HG03064 (cell line): Measurements from ENCODE around the gene CCDC116.
"Not testable (repeated sequence)": the region's sequence is repeated elsewhere in the genome, so short reads cannot be mapped to it uniquely, and the experiment has no call there.

Experiments
- ATAC-seq: cut with Tn5 transposase; IDR thresholded peaks from one replicate; pipeline ENCODE4 v1.9.1; 2021; ENCODE audit warnings: low read depth; ENCODE audit not compliant: unreplicated experiment

CCDC116 gene

DNA sequence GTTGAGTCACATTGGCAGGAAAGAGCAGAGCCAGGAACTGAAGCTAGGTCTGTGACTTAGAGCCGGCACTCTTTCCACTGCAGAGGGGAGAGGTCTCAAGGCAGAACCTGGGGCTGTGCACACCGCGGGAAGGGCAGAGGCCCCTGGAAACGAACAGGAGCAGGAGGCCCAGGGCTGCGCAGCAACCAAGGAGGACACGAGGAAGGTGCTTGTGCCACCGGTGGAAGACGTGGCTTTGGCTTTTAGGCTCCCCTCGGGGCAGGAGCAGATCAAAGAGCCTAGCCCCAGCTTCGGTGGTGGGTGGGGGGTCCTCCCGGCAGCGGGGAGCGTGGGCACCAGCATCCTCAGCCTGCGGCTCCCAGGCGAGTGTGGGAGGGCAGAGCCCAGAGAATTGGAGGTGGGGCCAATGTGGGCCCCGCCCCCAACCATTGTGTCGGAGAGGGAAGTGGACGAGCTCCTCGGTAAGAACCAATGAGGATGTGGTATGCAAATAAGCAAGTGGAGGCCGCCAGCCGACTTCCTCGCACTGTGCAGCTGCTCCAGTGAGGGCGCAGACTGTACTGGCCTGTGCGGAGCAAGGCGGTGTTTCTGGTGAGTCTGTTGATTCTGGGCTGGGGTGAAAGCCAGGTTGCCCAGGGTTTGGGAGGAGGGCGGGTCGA lies at the start of gene CCDC116:
TSS of gene CCDC116 (plus strand) at position 524 of the 659 bp plus-strand sequence. CDS start 422 bp downstream, outside the sequence.
- ATAC-seq = no peak

- ATAC-seq = no peak
Observed at GRCh38 chr22:21582801-21583740, 49.5 kb upstream of the CCDC116 start.

GRCh38 chr22:21585389-21585788 lies 47.2 kb upstream of the CCDC116 start:
- ATAC-seq = no peak

- peak; percentile 71 for ATAC-seq
Observed at GRCh38 chr22:21587803-21588611, 44.6 kb upstream of the CCDC116 start.

DNA sequence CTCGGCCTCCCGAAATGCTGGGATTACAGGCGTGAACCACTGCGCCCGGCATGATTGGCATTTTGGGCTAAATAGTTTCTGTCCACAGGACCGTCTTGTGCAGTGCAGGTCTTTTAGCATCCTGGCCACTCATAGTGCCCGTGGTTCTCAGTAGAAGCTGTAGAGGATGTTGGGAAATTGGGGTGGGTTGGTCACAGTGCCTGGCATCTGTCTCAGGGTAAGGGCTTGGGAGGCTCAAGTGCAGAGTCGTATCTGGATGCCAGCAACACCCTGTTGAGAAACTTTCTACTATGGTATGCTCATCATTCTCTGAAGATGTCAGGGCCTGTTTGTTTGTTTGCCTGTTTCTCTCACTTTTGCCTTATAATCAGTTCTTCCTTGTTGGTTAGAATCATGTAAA lies 43.2 kb upstream of the CCDC116 start:
- no peak for ATAC-seq

GRCh38 chr22:21590809-21591641 lies 41.5 kb upstream of the CCDC116 start:
- ATAC-seq = no peak

DNA sequence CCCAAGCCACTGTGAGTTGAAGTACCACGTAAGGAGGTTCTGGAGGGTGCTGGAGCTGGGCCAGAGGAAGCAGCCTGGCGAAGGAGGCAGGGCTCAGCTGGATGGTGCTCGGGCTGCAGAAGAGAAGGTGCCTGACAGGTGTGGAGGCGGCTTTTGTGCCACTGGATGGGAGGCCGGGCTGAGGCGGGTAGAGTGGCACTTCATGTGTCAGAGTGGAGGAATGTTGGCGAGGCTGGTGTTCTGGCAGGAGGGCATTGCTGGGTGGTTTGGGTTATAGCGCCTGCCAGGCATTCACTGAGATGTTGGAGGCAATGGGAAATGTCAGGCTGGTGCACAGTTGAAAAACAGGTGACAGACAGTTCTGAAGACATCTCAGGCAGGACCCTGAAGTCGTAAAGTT lies 40.9 kb upstream of the CCDC116 start:
- no peak for ATAC-seq

DNA sequence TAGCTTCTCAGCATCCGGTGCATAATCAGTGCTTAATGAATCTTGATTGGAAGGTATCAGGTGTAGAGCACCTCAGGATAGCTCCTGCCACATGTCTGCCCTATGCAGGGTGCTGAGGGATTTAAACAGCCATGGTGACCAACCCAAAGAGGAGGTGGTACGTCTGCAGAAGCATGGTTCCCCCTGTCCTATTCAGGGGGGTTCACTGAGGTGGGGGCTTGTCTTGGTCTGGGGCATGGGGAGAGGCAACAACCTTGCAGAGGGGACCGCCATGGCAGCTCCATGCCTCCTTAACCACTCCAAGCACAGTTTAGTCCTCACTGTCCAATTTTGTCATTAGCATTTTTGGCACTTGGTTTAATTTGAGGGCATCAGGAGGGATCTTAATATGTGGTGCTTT lies 40.1 kb upstream of the CCDC116 start:
- ATAC-seq = no peak

GRCh38 chr22:21593406-21594232 lies 38.9 kb upstream of the CCDC116 start:
- ATAC-seq = no peak

DNA sequence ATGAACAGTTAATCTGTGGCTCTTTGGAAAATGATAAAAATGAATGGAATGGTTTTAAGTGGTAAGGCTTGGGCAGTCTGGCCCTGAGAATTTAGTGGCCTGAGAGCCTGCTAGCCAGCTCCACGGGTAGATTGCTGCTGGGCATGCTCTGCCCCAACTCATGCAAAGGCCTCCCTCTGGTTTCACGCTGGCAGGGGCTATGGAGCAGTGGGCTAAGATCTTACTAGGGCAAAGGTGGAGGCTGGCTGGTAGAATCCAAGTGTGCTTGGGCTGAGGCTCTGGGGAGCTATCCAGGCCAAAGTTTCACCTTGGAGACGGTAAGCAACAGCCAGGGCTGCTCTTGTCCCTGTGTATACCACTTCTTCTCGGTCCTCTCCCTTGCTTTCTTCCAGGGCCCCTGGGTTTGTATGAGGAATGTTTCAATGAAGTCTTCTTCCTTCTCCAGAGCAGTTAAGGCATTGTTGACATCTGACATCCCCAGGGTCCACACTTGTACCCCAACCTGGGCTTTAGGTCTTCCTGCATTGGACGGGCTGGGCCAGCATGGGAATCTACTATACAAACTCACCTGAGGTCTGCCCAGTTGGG lies 37.6 kb upstream of the CCDC116 start:
- no peak for ATAC-seq

- not testable (repeated sequence) for ATAC-seq
Observed at GRCh38 chr22:21596356-21597135, 36.0 kb upstream of the CCDC116 start.

GRCh38 chr22:21598302-21598701 lies 34.3 kb upstream of the CCDC116 start:
- ATAC-seq = no peak

- no peak for ATAC-seq
Observed at GRCh38 chr22:21599053-21599893, 33.3 kb upstream of the CCDC116 start.

GRCh38 chr22:21602579-21602978 lies 30.0 kb upstream of the CCDC116 start:
- no peak for ATAC-seq

DNA sequence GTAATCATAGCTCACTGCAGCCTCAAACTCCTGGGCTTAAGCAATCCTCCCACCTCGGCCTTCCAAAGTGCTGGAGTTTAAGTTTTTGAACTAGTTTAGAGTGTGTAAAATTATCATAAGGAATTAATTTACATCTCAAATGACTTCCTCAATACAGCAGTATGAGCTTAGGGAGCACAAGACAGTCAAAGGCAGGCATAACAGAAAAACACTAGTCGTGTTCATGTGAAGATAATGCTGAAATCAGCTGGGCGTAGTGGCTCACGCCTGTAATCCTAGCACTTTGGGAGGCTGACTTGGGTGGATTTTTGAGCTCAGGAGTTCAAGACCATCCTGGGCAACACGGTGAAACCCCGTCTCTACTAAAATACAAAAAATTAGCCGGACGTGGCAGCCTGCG lies 28.6 kb upstream of the CCDC116 start:
- no peak for ATAC-seq

GRCh38 chr22:21605887-21606564 lies 26.5 kb upstream of the CCDC116 start:
- no peak for ATAC-seq

- ATAC-seq = no peak
Observed at GRCh38 chr22:21606775-21607174, 25.8 kb upstream of the CCDC116 start.
